Endothelial cell (in vitro differentiated cells): ENCODE measurements around the gene TEX13C. TPM values are rescaled to one million over a fixed set of nuclear protein-coding genes. Genes with fewer than 3 reads are reported as not detected.
"Not testable (repeated sequence)": the region's sequence is repeated elsewhere in the genome, so short reads cannot be mapped to it uniquely, and the experiment has no call there.

ENCODE experiments used
- DNase-seq: peaks from one replicate; pipeline ENCODE4 v3.0.0; 2021; ENCODE audit warnings: low spot score
- H3K27ac Mint-ChIP-seq: one replicate; pipeline ENCODE4 v1.8.0; 2021; ENCODE audit warnings: mixed read lengths, inconsistent platforms; ENCODE audit not compliant: unreplicated experiment
- H3K27me3 Mint-ChIP-seq: one replicate; pipeline ENCODE4 v1.8.0; 2021; ENCODE audit warnings: mild to moderate bottlenecking, moderate library complexity, mixed read lengths, inconsistent platforms; ENCODE audit not compliant: unreplicated experiment
- H3K36me3 Mint-ChIP-seq: one replicate; pipeline ENCODE4 v1.8.0; 2021; ENCODE audit warnings: mild to moderate bottlenecking, low read depth, mixed read lengths, inconsistent platforms; ENCODE audit not compliant: unreplicated experiment
- H3K4me1 Mint-ChIP-seq: one replicate; pipeline ENCODE4 v1.8.0; 2021; ENCODE audit warnings: mild to moderate bottlenecking, mixed read lengths, inconsistent platforms; ENCODE audit not compliant: unreplicated experiment
- H3K4me3 Mint-ChIP-seq: one replicate; pipeline ENCODE4 v1.8.0; 2021; ENCODE audit warnings: mild to moderate bottlenecking, mixed read lengths, inconsistent platforms; ENCODE audit not compliant: unreplicated experiment
- H3K9me3 Mint-ChIP-seq: one replicate; pipeline ENCODE4 v1.8.0; 2021; ENCODE audit warnings: mixed read lengths, inconsistent platforms; ENCODE audit not compliant: unreplicated experiment
- CTCF ChIP-seq: fragments of 200-600 bp; sonication (generic); IDR thresholded peaks from one replicate; pipeline ENCODE4 v1.5.0; 2021; ENCODE audit warnings: antibody characterized with exemption; ENCODE audit not compliant: unreplicated experiment
- total RNA-seq: library from RNA; stranded (reverse); fragmentation: NEBNext Ultra II Directional; extraction: Animal tissue kit (Norgen Biotek cat#: 25700); gene quantifications from one replicate; pipeline ENCODE4 v1.2.1, GENCODE V29; 2021; ENCODE audit not compliant: unreplicated experiment

The TEX13C gene
- total RNA-seq, 1 donor from 2014 or later, result not detected

GRCh38 chrX:125308653-125309052 is 11.0 kb upstream of the TEX13C start:
- Mint-ChIP-seq H3K4me3 (no peak overlapping the region), H3K4me1 (no peaks in the 10 kb centered on the region), H3K36me3 (no peaks in the 10 kb centered on the region), H3K27ac (no peak overlapping the region), H3K9me3 (no peaks in the 10 kb centered on the region), H3K27me3 (no peaks in the 10 kb centered on the region)
- no peak for DNase-seq
- no peak for TF ChIP-seq CTCF

GRCh38 chrX:125319166-125319565 is 505 bp upstream of the TEX13C start:
- H3K4me3 Mint-ChIP-seq, H3K27me3 Mint-ChIP-seq, H3K36me3 Mint-ChIP-seq, H3K4me1 Mint-ChIP-seq, H3K27ac Mint-ChIP-seq, H3K9me3 Mint-ChIP-seq, DNase-seq: not testable (repeated sequence)

- no peaks in the 10 kb centered on the region for H3K4me1 Mint-ChIP-seq
- H3K36me3 Mint-ChIP-seq, result no peaks in the 10 kb centered on the region
- no peak for DNase-seq
- no peaks in the 10 kb centered on the region for H3K9me3 Mint-ChIP-seq
- peaks cover 2% of the 10 kb centered on the region for H3K27me3 Mint-ChIP-seq
- H3K27ac Mint-ChIP-seq, result no peak overlapping the region
- H3K4me3 Mint-ChIP-seq, result no peak overlapping the region
- no peak for TF ChIP-seq CTCF
Measured at GRCh38 chrX:125322431-125322830, 2.8 kb downstream of the TEX13C start.

GRCh38 chrX:125326599-125326998 is 6.9 kb downstream of the TEX13C start:
- no peaks in the 10 kb centered on the region for H3K4me1 Mint-ChIP-seq
- H3K27me3 Mint-ChIP-seq, result no peaks in the 10 kb centered on the region
- H3K27ac Mint-ChIP-seq, result no peak overlapping the region
- no peak for TF ChIP-seq CTCF
- no peaks in the 10 kb centered on the region for H3K9me3 Mint-ChIP-seq
- DNase-seq, result no peak
- H3K36me3 Mint-ChIP-seq, result no peaks in the 10 kb centered on the region
- H3K4me3 Mint-ChIP-seq, result no peak overlapping the region

GRCh38 chrX:125327891-125328290 is 8.2 kb downstream of the TEX13C start:
- Mint-ChIP-seq H3K9me3 (no peaks in the 10 kb centered on the region), H3K4me3 (no peak overlapping the region), H3K4me1 (no peaks in the 10 kb centered on the region), H3K27me3 (no peaks in the 10 kb centered on the region), H3K36me3 (no peaks in the 10 kb centered on the region), H3K27ac (no peak overlapping the region)
- DNase-seq, result no peak
- TF ChIP-seq CTCF, result no peak

GRCh38 chrX:125333583-125333982 is 13.9 kb downstream of the TEX13C start:
- H3K9me3 Mint-ChIP-seq, result no peaks in the 10 kb centered on the region
- H3K27ac Mint-ChIP-seq, result no peak overlapping the region
- no peaks in the 10 kb centered on the region for H3K4me1 Mint-ChIP-seq
- DNase-seq, result no peak
- H3K4me3 Mint-ChIP-seq, result no peak overlapping the region
- no peaks in the 10 kb centered on the region for H3K36me3 Mint-ChIP-seq
- H3K27me3 Mint-ChIP-seq, result no peaks in the 10 kb centered on the region
- TF ChIP-seq CTCF, result no peak
